Loucy (cell line): Measurements from ENCODE around the gene NECTIN2.
"Not testable (repeated sequence)": the region's sequence is repeated elsewhere in the genome, so short reads cannot be mapped to it uniquely, and the experiment has no call there.

Experiments
- H2AFZ ChIP-seq: fragments of 200-600 bp; sonication (generic); 2 replicates; pipeline ENCODE4 v1.6.0; 2016; ENCODE audit warnings: antibody characterized with exemption, mild to moderate bottlenecking, low read length, moderate library complexity
- H3F3A ChIP-seq: fragments of 200-600 bp; 2 replicates; pipeline ENCODE4 v1.6.0; 2016; ENCODE audit warnings: antibody characterized with exemption, low read depth, mild to moderate bottlenecking
- H3K27me3 ChIP-seq: fragments of 200-600 bp; sonication (generic); 2 replicates; pipeline ENCODE4 v1.6.1; 2014; ENCODE audit warnings: low read length, mild to moderate bottlenecking; ENCODE audit not compliant: insufficient read depth, poor library complexity, severe bottlenecking
- H3K36me3 ChIP-seq: fragments of 200-600 bp; sonication (generic); 2 replicates; pipeline ENCODE4 v1.6.1; 2016; ENCODE audit warnings: low read length; ENCODE audit not compliant: insufficient read depth
- H3K4me1 ChIP-seq: fragments of 200-600 bp; sonication (generic); 2 replicates; pipeline ENCODE4 v1.5.1; 2014; ENCODE audit warnings: low read length, mild to moderate bottlenecking; ENCODE audit not compliant: insufficient read depth, poor library complexity, severe bottlenecking
- H3K4me2 ChIP-seq: fragments of 200-600 bp; sonication (generic); 2 replicates; pipeline ENCODE4 v1.6.0; 2014; ENCODE audit warnings: antibody characterized with exemption, low read length, low read depth, mild to moderate bottlenecking; ENCODE audit not compliant: poor library complexity, severe bottlenecking
- H3K4me3 ChIP-seq: fragments of 200-600 bp; sonication (generic); 2 replicates; pipeline ENCODE4 v1.5.1; 2014; ENCODE audit warnings: low read length, mild to moderate bottlenecking, mixed read lengths; ENCODE audit not compliant: poor library complexity, severe bottlenecking
- H3K79me2 ChIP-seq: fragments of 200-600 bp; sonication (generic); 2 replicates; pipeline ENCODE4 v1.6.1; 2014; ENCODE audit warnings: low read length; ENCODE audit not compliant: insufficient read depth
- H3K9ac ChIP-seq: fragments of 200-600 bp; sonication (generic); 2 replicates; pipeline ENCODE4 v1.6.0; 2014; ENCODE audit warnings: mild to moderate bottlenecking, low read depth, low read length, moderate library complexity; ENCODE audit not compliant: poor library complexity, severe bottlenecking
- H3K9me2 ChIP-seq: fragments of 200-600 bp; sonication (generic); replicated peaks from 2 replicates; pipeline ENCODE4 v1.6.1; 2016; ENCODE audit warnings: low read depth, low read length, mixed read lengths
- H3K9me3 ChIP-seq: fragments of 200-600 bp; sonication (generic); 2 replicates; pipeline ENCODE4 v1.6.1; 2014; ENCODE audit warnings: mild to moderate bottlenecking, antibody characterized with exemption, low read length, low read depth; ENCODE audit not compliant: insufficient read depth
- H4K20me1 ChIP-seq: fragments of 200-600 bp; sonication (generic); 2 replicates; pipeline ENCODE4 v1.6.0; 2014; ENCODE audit warnings: antibody characterized with exemption, low read length, mild to moderate bottlenecking; ENCODE audit not compliant: insufficient read depth, poor library complexity, severe bottlenecking
- EZH2phosphoT487 ChIP-seq: fragments of 200-600 bp; IDR thresholded peaks from 2 replicates; pipeline ENCODE4 v1.6.1; 2018; ENCODE audit warnings: antibody characterized with exemption, mild to moderate bottlenecking, moderate library complexity, borderline replicate concordance
- TF ChIP-seq, protein P1 (sequence below): fragments of 200-600 bp; sonication (generic); conservative IDR thresholded peaks from 2 replicates; pipeline ENCODE4 v1.5.1; 2014; ENCODE audit warnings: mild to moderate bottlenecking, antibody characterized with exemption, low read length

NECTIN2 gene

DNA sequence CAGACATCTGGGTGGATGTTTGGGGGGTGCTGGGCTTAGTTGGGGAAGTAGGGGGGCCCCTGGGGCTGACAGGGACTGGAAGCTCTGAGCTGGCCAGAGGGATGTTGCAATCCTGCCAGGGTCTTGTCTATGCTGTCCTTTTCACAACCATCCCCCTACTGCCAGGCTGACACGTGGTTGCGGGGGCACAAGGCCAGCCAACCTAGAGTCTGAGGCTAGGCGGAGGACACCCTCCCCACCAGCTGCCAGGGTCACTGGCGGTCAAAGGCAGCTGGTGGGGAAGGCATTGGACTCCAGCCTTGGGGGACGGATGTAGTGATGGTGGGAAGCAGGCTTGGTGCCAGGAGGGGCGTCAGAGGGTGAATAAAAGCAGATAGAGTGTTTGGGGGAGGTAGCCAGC is 66.8 kb downstream of the NECTIN2 start:
- Histone ChIP-seq H3K4me1 (no peaks in the 10 kb centered on the region), H3K4me2 (no peak overlapping the region)
- TF ChIP-seq EZH2phosphoT487: no peak
- TF ChIP-seq, protein P1, sequence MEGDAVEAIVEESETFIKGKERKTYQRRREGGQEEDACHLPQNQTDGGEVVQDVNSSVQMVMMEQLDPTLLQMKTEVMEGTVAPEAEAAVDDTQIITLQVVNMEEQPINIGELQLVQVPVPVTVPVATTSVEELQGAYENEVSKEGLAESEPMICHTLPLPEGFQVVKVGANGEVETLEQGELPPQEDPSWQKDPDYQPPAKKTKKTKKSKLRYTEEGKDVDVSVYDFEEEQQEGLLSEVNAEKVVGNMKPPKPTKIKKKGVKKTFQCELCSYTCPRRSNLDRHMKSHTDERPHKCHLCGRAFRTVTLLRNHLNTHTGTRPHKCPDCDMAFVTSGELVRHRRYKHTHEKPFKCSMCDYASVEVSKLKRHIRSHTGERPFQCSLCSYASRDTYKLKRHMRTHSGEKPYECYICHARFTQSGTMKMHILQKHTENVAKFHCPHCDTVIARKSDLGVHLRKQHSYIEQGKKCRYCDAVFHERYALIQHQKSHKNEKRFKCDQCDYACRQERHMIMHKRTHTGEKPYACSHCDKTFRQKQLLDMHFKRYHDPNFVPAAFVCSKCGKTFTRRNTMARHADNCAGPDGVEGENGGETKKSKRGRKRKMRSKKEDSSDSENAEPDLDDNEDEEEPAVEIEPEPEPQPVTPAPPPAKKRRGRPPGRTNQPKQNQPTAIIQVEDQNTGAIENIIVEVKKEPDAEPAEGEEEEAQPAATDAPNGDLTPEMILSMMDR: no peak

DNA sequence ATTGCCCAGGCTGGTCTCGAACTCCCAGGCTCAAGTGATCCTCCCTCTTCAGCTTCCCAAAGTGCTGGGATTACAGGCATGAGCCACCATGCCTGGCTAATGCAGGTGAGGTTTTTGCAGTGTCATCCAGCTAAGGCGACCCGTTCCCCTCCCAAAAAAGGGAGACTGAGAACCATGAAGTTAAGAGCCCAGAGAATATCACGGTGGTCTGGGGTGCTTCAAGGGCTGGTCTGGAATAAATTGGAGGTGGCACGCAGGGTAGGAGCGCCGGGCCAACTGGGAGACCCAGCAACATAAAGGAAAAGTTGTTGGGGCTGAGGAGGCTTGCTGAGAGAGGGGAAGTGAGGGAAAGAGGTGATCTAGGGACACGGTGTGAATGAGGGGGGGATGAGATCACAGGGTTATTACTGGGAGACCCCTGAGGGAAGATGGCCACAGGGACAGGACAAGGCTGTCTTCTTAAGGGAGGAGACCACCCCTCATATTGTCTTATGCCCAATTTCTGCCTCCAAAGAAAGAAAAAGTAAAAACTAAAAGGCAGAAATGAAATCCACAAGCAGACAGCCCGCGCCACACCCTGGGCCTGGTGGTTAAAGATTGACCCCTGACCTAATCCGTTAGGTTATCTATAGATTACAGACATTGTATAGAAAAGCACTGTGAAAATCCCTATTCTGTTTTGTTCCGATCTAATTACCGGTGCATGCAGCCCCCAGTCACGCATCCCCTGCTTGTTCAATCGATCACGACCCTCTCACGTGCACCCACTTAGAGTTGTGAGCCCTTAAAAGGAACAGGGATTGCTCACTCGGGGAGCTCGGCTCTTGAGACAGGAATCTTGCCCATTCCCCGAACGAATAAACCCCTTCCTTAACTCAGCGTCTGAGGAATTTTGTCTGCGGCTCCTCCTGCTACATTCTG is 67.7 kb downstream of the NECTIN2 start:
- peak overlapping the region; percentile 96; the same call in 1 of the 2 replicates for H2AFZ ChIP-seq
- not testable (repeated sequence) for H3K9me3 ChIP-seq, H3K9ac ChIP-seq, H3F3A ChIP-seq, H3K9me2 ChIP-seq, H4K20me1 ChIP-seq, H3K4me2 ChIP-seq, H3K27me3 ChIP-seq, H3K36me3 ChIP-seq, H3K4me1 ChIP-seq, H3K79me2 ChIP-seq, H3K4me3 ChIP-seq

More for the DNA sequence above, 66.8 kb downstream of the NECTIN2 start:
- H4K20me1 ChIP-seq: no peaks in the 10 kb centered on the region
- no peak overlapping the region for H3K9ac ChIP-seq
- no peaks in the 10 kb centered on the region for H3K9me3 ChIP-seq
- no peaks in the 10 kb centered on the region for H3F3A ChIP-seq
- H2AFZ ChIP-seq: no peak overlapping the region
- H3K4me3 ChIP-seq: no peak overlapping the region
- no peaks in the 10 kb centered on the region for H3K27me3 ChIP-seq
- H3K9me2 ChIP-seq: no peaks in the 10 kb centered on the region
- H3K36me3 ChIP-seq: no peaks in the 10 kb centered on the region
- H3K79me2 ChIP-seq: no peaks in the 10 kb centered on the region

DNA sequence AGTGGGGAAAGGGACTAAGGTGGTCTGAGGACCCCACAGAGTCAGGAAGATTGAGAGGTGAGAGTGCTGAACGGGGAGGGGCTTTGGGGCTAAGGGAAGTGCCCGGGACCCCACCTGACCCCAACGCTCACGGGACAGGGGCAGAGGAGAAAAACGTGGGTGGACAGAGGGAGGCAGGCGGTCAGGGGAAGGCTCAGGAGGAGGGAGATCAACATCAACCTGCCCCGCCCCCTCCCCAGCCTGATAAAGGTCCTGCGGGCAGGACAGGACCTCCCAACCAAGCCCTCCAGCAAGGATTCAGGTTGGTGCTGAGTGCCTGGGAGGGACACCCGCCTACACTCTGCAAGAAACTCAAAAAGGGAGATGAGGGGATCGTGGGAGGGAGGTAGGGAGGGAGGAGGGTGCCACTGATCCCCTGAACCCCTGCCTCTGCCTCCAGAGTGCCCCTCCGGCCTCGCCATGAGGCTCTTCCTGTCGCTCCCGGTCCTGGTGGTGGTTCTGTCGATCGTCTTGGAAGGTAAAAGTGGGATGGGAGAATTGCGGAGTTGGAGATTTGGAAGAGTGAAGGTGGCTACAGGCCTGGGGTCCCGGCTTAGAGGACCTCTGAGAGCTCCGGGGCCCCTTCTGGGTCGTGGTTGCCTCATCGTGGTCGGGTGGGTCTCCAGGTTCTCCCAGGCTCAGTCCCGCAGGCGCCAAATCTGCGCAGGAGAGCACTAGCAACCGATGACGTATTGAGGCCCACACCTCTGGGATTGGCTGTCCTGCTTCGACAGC is 68.5 kb downstream of the NECTIN2 start, which contains the start of gene APOC1:
Gene APOC1 (plus strand): TSS at position 176 of the 774 bp plus-strand sequence. CDS start 284 bp downstream, at position 460.
- H3K9ac ChIP-seq, H3F3A ChIP-seq, H3K27me3 ChIP-seq, H3K36me3 ChIP-seq, H3K79me2 ChIP-seq, H3K9me2 ChIP-seq, H3K9me3 ChIP-seq, H3K4me1 ChIP-seq, H4K20me1 ChIP-seq: not testable (repeated sequence)
- H2AFZ ChIP-seq: peak within 1 kb of the TSS; percentile 96
- H3K4me3 ChIP-seq: peak within 1 kb of the TSS; percentile 67
- H3K4me2 ChIP-seq: peak within 1 kb of the TSS; percentile 73

DNA sequence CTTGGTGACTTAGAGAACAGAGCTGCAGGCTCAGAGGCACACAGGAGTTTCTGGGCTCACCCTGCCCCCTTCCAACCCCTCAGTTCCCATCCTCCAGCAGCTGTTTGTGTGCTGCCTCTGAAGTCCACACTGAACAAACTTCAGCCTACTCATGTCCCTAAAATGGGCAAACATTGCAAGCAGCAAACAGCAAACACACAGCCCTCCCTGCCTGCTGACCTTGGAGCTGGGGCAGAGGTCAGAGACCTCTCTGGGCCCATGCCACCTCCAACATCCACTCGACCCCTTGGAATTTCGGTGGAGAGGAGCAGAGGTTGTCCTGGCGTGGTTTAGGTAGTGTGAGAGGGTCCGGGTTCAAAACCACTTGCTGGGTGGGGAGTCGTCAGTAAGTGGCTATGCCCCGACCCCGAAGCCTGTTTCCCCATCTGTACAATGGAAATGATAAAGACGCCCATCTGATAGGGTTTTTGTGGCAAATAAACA is 78.2 kb downstream of the NECTIN2 start:
- no peaks in the 10 kb centered on the region for H4K20me1 ChIP-seq
- no peak overlapping the region for H3K4me2 ChIP-seq
- no peaks in the 10 kb centered on the region for H3K27me3 ChIP-seq
- TF ChIP-seq, protein P1: no peak
- TF ChIP-seq EZH2phosphoT487: no peak
- no peaks in the 10 kb centered on the region for H3K36me3 ChIP-seq
- H3K9me3 ChIP-seq: no peaks in the 10 kb centered on the region
- H3K9ac ChIP-seq: no peak overlapping the region
- H3K4me1 ChIP-seq: no peaks in the 10 kb centered on the region
- H3K79me2 ChIP-seq: no peaks in the 10 kb centered on the region
- H3F3A ChIP-seq: no peaks in the 10 kb centered on the region
- no peak overlapping the region for H2AFZ ChIP-seq
- H3K4me3 ChIP-seq: no peak overlapping the region
- no peaks in the 10 kb centered on the region for H3K9me2 ChIP-seq
